Mammary epithelial cell (primary cell): ENCODE results near the gene MSH4.

Source experiments
- CTCF ChIP-seq, 2 donors: IDR thresholded peaks in 1 of 2; conservative IDR thresholded peaks in 1 of 2; 2 replicates each; pipeline ENCODE4 v1.5.1; 2011 to 2012; ENCODE audit warnings: inconsistent platforms in 2 of 2, low read length in 2 of 2, mild to moderate bottlenecking in 2 of 2, control low read depth in 1 of 2, low read depth in 1 of 2; ENCODE audit not compliant: insufficient read depth in 1 of 2; ENCODE audit errors: extremely low read depth in 1 of 2
- EZH2 ChIP-seq: IDR thresholded peaks from 2 replicates; pipeline ENCODE4 v1.6.1; 2012; ENCODE audit warnings: low read length, inconsistent platforms, borderline replicate concordance

GRCh38 chr1:75794382-75794781, 2.3 kb upstream of the MSH4 start:
- TF ChIP-seq CTCF (conservative IDR thresholded peaks at IDR 0.05 in 1 of 2, IDR thresholded peaks at IDR 0.05 in 1 of 2; ENCODE audit: extremely low read depth in 1 of 2, insufficient read depth in 1 of 2, low read depth in 1 of 2, low read length in 2 of 2) (no peak), EZH2 (no peak)
